Endometrium (tissue), 2 donors: ENCODE data around the gene ASXL3.

ENCODE experiments used
- FAIRE-seq: peaks from 2 replicates; lab custom pipeline; 2012; peaks lifted over from hg19 to GRCh38; lab: Jason Lieb, UNC
- donor health status: control.
- donor health status: control.

The ASXL3 gene

GRCh38 chr18:33583901-33584300, 5.9 kb downstream of the ASXL3 start:
- no peak for FAIRE-seq

- no peak for FAIRE-seq
Observed at GRCh38 chr18:33584548-33585430, 6.8 kb downstream of the ASXL3 start.

- FAIRE-seq, result no peak
Observed at GRCh38 chr18:33585431-33585775, 7.4 kb downstream of the ASXL3 start.

GRCh38 chr18:33588361-33588760, 10.3 kb downstream of the ASXL3 start:
- FAIRE-seq, result no peak

- no peak for FAIRE-seq
Observed at GRCh38 chr18:33593261-33593660, 15.2 kb downstream of the ASXL3 start.

- FAIRE-seq, result no peak
Observed at GRCh38 chr18:33594799-33595198, 16.8 kb downstream of the ASXL3 start.

- no peak for FAIRE-seq
Observed at GRCh38 chr18:33596178-33596854, 18.3 kb downstream of the ASXL3 start.

GRCh38 chr18:33600846-33601245, 22.8 kb downstream of the ASXL3 start:
- FAIRE-seq, result no peak

GRCh38 chr18:33603454-33603853, 25.4 kb downstream of the ASXL3 start:
- FAIRE-seq, result no peak

GRCh38 chr18:33605250-33605649, 27.2 kb downstream of the ASXL3 start:
- no peak for FAIRE-seq

GRCh38 chr18:33606621-33607020, 28.6 kb downstream of the ASXL3 start:
- FAIRE-seq, result no peak

- FAIRE-seq, result no peak
Observed at GRCh38 chr18:33611525-33612135, 33.6 kb downstream of the ASXL3 start.

GRCh38 chr18:33612632-33613031, 34.6 kb downstream of the ASXL3 start:
- no peak for FAIRE-seq

- FAIRE-seq, result no peak
Observed at GRCh38 chr18:33616556-33616955, 38.5 kb downstream of the ASXL3 start.

- no peak for FAIRE-seq
Observed at GRCh38 chr18:33627114-33627513, 49.1 kb downstream of the ASXL3 start.

- no peak for FAIRE-seq
Observed at GRCh38 chr18:33630476-33630875, 52.5 kb downstream of the ASXL3 start.

GRCh38 chr18:33641141-33641540, 63.1 kb downstream of the ASXL3 start:
- no peak for FAIRE-seq

GRCh38 chr18:33644494-33644893, 66.5 kb downstream of the ASXL3 start:
- no peak for FAIRE-seq

- FAIRE-seq, result no peak
Observed at GRCh38 chr18:33647365-33647764, 69.3 kb downstream of the ASXL3 start.

- FAIRE-seq, result no peak
Observed at GRCh38 chr18:33652635-33653034, 74.6 kb downstream of the ASXL3 start.

GRCh38 chr18:33653231-33653630, 75.2 kb downstream of the ASXL3 start:
- no peak for FAIRE-seq

- no peak for FAIRE-seq
Observed at GRCh38 chr18:33656889-33657448, 79.0 kb downstream of the ASXL3 start.
